Upper lobe of left lung (tissue), 6 donors: Measurements from ENCODE around the gene TMEM132E. TPM values are rescaled to one million over a fixed set of nuclear protein-coding genes. Genes with fewer than 3 reads are reported as not detected.

Experiments used
- ATAC-seq, 2 donors: fragments of 200-7000 bp; cut with Tn5 transposase; one replicate each; pipeline ENCODE4 v1.9.1; 2022; ENCODE audit warnings: mild to moderate bottlenecking in 2 of 2, moderate library complexity in 2 of 2; ENCODE audit not compliant: low FRiP score in 2 of 2
- DNase-seq, 2 donors: peaks; one replicate each; pipeline ENCODE4 v3.0.0-alpha.2; 2019 to 2020
- H3K27ac ChIP-seq, 4 donors: fragments of 200-600 bp; sonication (generic); one replicate each; pipeline ENCODE4 v1.5.1; 2016 to 2019
- H3K27me3 ChIP-seq, 4 donors: fragments of 200-600 bp; sonication (generic); one replicate each; pipeline ENCODE4 v1.5.1; 2017 to 2019
- H3K36me3 ChIP-seq, 4 donors: fragments of 200-600 bp; sonication (generic); one replicate each; pipeline ENCODE4 v1.5.1; 2016 to 2019
- H3K4me1 ChIP-seq, 4 donors: fragments of 200-600 bp; sonication (generic); one replicate each; pipeline ENCODE4 v1.5.1; 2018 to 2019
- H3K4me3 ChIP-seq, 4 donors: fragments of 200-600 bp; sonication (generic); one replicate each; pipeline ENCODE4 v1.5.1; 2017 to 2019; ENCODE audit warnings: mild to moderate bottlenecking in 2 of 4, moderate library complexity in 1 of 4
- H3K9me3 ChIP-seq, 4 donors: fragments of 200-600 bp; sonication (generic); one replicate each; pipeline ENCODE4 v1.5.1; 2018 to 2019
- CTCF ChIP-seq, 6 experiments: fragments of 450-650 bp in 4 of 6; fragments of 200-600 bp in 2 of 6; sonication (generic) in 2 of 6; IDR thresholded peaks; one replicate each; pipeline ENCODE4 v1.5.1; 2016 to 2019; ENCODE audit warnings: antibody characterized with exemption in 6 of 6
- EP300 ChIP-seq, 4 donors: sonication (generic); formaldehyde crosslinking; IDR thresholded peaks; one replicate each; pipeline ENCODE4 v1.5.1; 2017; ENCODE audit warnings: antibody characterized with exemption in 4 of 4, control low read depth in 2 of 4
- POLR2A ChIP-seq, 4 donors: fragments of 450-650 bp; IDR thresholded peaks; one replicate each; pipeline ENCODE4 v1.5.1; 2016 to 2017; ENCODE audit warnings: antibody characterized with exemption in 4 of 4, mild to moderate bottlenecking in 2 of 4
- POLR2AphosphoS5 ChIP-seq, 2 donors: sonication (generic); formaldehyde crosslinking; IDR thresholded peaks; one replicate each; pipeline ENCODE4 v1.5.1; 2017; ENCODE audit warnings: antibody characterized with exemption in 2 of 2
- WGBS, 2 donors: methylation state at CpG; one replicate each; pipeline ENCODE4 v1.1.5; 2017 to 2018; 5-methylcytosine and 5-hydroxymethylcytosine counted together
- total RNA-seq, 6 donors: library from RNA; depleted of rRNA in 4 of 6; stranded (reverse); fragments of >200 nt in 4 of 6; gene quantifications; one replicate each; pipeline versions ENCODE4 v1.1.0 to v1.2.1, GENCODE V29; 2016 to 2021
- donor health status: DM: no; HTN: no; CAD: no; lungs with moderate emphysema.
- donor health status: DM: no; HTN: yes; CAD: no; lungs with severe emphysema.

The TMEM132E gene
- total RNA-seq, 6 donors from 2014 or later = 0.06 to 0.17 TPM; not detected in 4

GRCh38 chr17:34562387-34562786, 17.0 kb upstream of the TMEM132E start:
- Histone ChIP-seq H3K4me1 (no peaks in the 10 kb centered on the region), H3K27ac (no peak overlapping the region), H3K4me3 (no peak overlapping the region), H3K9me3 (no peaks in the 10 kb centered on the region), H3K27me3 (peaks cover 0 to 2% (median 0%) of the 10 kb centered on the region in 4 donors), H3K36me3 (no peaks in the 10 kb centered on the region)
- WGBS, 2 donors = 34 to 44% methylated on average over 2 of the region's 2 CpGs
- ATAC-seq (no peak), DNase-seq (no peak)
- TF ChIP-seq CTCF (IDR thresholded peaks at IDR 0.05) (peak in 1 of 6 experiments; percentile 33), POLR2A (IDR thresholded peaks at IDR 0.05) (no peak), EP300 (IDR thresholded peaks at IDR 0.05) (no peak), POLR2AphosphoS5 (IDR thresholded peaks at IDR 0.05) (no peak)

- WGBS, 2 donors = 69 to 90% methylated on average over 1 of the region's 1 CpG
- Histone ChIP-seq H3K27me3 (peaks cover 0 to 2% (median 0%) of the 10 kb centered on the region in 4 donors), H3K4me3 (no peak overlapping the region), H3K4me1 (no peaks in the 10 kb centered on the region), H3K9me3 (no peaks in the 10 kb centered on the region), H3K36me3 (no peaks in the 10 kb centered on the region), H3K27ac (no peak overlapping the region)
- TF ChIP-seq CTCF (IDR thresholded peaks at IDR 0.05) (no peak), EP300 (IDR thresholded peaks at IDR 0.05) (no peak), POLR2A (IDR thresholded peaks at IDR 0.05) (no peak), POLR2AphosphoS5 (IDR thresholded peaks at IDR 0.05) (no peak)
- DNase-seq (no peak), ATAC-seq (no peak)
These were observed 13.7 kb upstream of the TMEM132E start for GRCh38 chr17:34565713-34566112.

- no peak overlapping the region for H3K4me3 ChIP-seq
- no peaks in the 10 kb centered on the region for H3K9me3 ChIP-seq
- WGBS, 2 donors = 76 to 83% methylated on average over 4 of the region's 4 CpGs
- H3K27me3 ChIP-seq = peaks cover 0 to 2% (median 0%) of the 10 kb centered on the region in 4 donors
- no peak overlapping the region for H3K27ac ChIP-seq
- H3K36me3 ChIP-seq = no peaks in the 10 kb centered on the region
- TF ChIP-seq POLR2AphosphoS5 (IDR thresholded peaks at IDR 0.05) (no peak), POLR2A (IDR thresholded peaks at IDR 0.05) (no peak), CTCF (IDR thresholded peaks at IDR 0.05) (no peak), EP300 (IDR thresholded peaks at IDR 0.05) (no peak)
- ATAC-seq (no peak), DNase-seq (no peak)
- no peaks in the 10 kb centered on the region for H3K4me1 ChIP-seq
These were observed 13.2 kb upstream of the TMEM132E start for GRCh38 chr17:34566201-34566600.

- peaks cover 0 to 2% (median 0%) of the 10 kb centered on the region in 4 donors for H3K27me3 ChIP-seq
- H3K4me3 ChIP-seq = no peak overlapping the region
- WGBS, 2 donors = 79 to 80% methylated on average over 2 of the region's 2 CpGs
- H3K4me1 ChIP-seq = no peaks in the 10 kb centered on the region
- no peaks in the 10 kb centered on the region for H3K36me3 ChIP-seq
- no peak overlapping the region for H3K27ac ChIP-seq
- H3K9me3 ChIP-seq = no peaks in the 10 kb centered on the region
- TF ChIP-seq POLR2AphosphoS5 (IDR thresholded peaks at IDR 0.05) = no peak
- no peak for TF ChIP-seq CTCF (IDR thresholded peaks at IDR 0.05)
- no peak for TF ChIP-seq POLR2A (IDR thresholded peaks at IDR 0.05)
- no peak for TF ChIP-seq EP300 (IDR thresholded peaks at IDR 0.05)
- ATAC-seq (no peak), DNase-seq (no peak)
These were observed 12.5 kb upstream of the TMEM132E start for GRCh38 chr17:34566873-34567272.

- WGBS, 2 donors = 20 to 40% methylated on average over 7 to 10 of the region's 11 CpGs
- H3K27ac ChIP-seq = no peak overlapping the region
- H3K9me3 ChIP-seq = no peaks in the 10 kb centered on the region
- H3K36me3 ChIP-seq = no peaks in the 10 kb centered on the region
- H3K4me1 ChIP-seq = no peaks in the 10 kb centered on the region
- no peak for ATAC-seq
- H3K4me3 ChIP-seq = no peak overlapping the region
- H3K27me3 ChIP-seq = peaks cover 0 to 2% (median 0%) of the 10 kb centered on the region in 4 donors
- TF ChIP-seq POLR2AphosphoS5 (IDR thresholded peaks at IDR 0.05) = no peak
- DNase-seq = no peak
These were observed 11.5 kb upstream of the TMEM132E start for GRCh38 chr17:34567691-34568465.
